ENCODE data around the gene PLXDC2. TPM values are rescaled to one million over a fixed set of nuclear protein-coding genes. Genes with fewer than 3 reads are reported as not detected.
"Not testable (repeated sequence)": the region's sequence is repeated elsewhere in the genome, so short reads cannot be mapped to it uniquely, and the experiment has no call there.

Gene PLXDC2
- total and polyA plus RNA-seq, 4 donors: 11.8 to 99.6 (median 40.8) TPM

DNA sequence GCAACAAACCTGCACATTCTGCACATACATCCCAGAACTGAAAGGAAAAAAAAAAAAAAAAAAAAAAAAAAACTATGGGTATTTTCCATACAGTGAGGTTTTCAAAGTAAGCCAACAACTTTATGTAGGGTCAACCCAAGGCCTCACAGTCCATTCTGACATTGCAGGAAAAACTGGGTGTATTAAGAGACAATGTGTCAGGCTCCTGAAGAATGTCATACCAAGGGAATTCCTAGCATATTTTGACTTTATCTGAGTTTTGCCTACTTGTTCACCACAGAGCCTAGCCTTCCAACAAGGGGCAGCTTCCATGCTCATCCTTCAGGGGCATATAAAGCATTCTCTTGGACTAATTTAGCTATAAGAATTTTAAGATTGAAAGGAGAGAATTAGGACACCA is 368.9 kb downstream of the PLXDC2 start:
- ATAC-seq (ENCODE audit: insufficient read depth, low FRiP score) (no peak), DNase-seq (no peak)
- H3K9ac ChIP-seq (ENCODE audit: insufficient read depth in 1 of 2, low read length in 2 of 2): no peak overlapping the region
- no peaks in the 10 kb centered on the region for H3K9me3 ChIP-seq (ENCODE audit: control insufficient read depth in 4 of 4, insufficient read depth in 3 of 4, low read length in 3 of 4)
- TF ChIP-seq, protein P1, sequence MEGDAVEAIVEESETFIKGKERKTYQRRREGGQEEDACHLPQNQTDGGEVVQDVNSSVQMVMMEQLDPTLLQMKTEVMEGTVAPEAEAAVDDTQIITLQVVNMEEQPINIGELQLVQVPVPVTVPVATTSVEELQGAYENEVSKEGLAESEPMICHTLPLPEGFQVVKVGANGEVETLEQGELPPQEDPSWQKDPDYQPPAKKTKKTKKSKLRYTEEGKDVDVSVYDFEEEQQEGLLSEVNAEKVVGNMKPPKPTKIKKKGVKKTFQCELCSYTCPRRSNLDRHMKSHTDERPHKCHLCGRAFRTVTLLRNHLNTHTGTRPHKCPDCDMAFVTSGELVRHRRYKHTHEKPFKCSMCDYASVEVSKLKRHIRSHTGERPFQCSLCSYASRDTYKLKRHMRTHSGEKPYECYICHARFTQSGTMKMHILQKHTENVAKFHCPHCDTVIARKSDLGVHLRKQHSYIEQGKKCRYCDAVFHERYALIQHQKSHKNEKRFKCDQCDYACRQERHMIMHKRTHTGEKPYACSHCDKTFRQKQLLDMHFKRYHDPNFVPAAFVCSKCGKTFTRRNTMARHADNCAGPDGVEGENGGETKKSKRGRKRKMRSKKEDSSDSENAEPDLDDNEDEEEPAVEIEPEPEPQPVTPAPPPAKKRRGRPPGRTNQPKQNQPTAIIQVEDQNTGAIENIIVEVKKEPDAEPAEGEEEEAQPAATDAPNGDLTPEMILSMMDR (IDR thresholded peaks at IDR 0.05; ENCODE audit: control extremely low read depth, extremely low read depth): no peak
- H3K36me3 ChIP-seq (ENCODE audit: control insufficient read depth in 4 of 4, insufficient read depth in 4 of 4, low read length in 4 of 4): peaks cover 0 to 14% (median 3%) of the 10 kb centered on the region in 4 donors
- H3K27me3 ChIP-seq (ENCODE audit: control insufficient read depth in 3 of 3, insufficient read depth in 3 of 3, low read length in 2 of 3): no peaks in the 10 kb centered on the region
- no peak overlapping the region for H3K4me3 ChIP-seq
- peaks cover 0 to 49% (median 0%) of the 10 kb centered on the region in 5 donors for H3K4me1 ChIP-seq (ENCODE audit: control insufficient read depth in 5 of 5, insufficient read depth in 5 of 5, low read length in 5 of 5)
- no peak overlapping the region for H3K27ac ChIP-seq (ENCODE audit: low read depth in 1 of 2, low read length in 1 of 2)

DNA sequence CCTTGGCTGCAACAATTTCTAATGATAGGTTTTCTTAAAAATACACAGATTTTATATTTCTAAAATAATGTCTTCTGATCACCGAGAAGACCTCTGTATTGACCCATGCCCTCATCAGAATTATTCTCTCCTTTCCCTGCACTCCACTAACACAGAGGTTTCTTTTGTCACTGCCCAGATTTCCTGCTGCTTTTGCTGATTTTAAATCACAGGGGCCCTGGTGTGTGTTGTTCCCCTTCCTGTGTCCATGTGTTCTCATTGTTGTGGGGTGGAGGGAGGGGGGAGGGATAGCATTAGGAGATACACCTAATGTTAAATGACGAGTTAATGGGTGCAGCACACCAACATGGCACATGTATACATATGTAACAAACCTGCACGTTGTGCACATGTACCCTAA is 375.2 kb downstream of the PLXDC2 start:
- Histone ChIP-seq H3K4me1 (ENCODE audit: control insufficient read depth in 5 of 5, insufficient read depth in 5 of 5, low read length in 5 of 5) (peaks cover 0 to 13% (median 0%) of the 10 kb centered on the region in 5 donors), H3K36me3 (ENCODE audit: control insufficient read depth in 4 of 4, insufficient read depth in 4 of 4, low read length in 4 of 4) (peaks cover 0 to 20% (median 6%) of the 10 kb centered on the region in 4 donors)
- WGBS, 2 donors: 74 to 86% methylated on average over 3 of the region's 3 CpGs
- not testable (repeated sequence) for H3K9ac ChIP-seq (ENCODE audit: insufficient read depth in 1 of 2, low read length in 2 of 2); H3K9me3 ChIP-seq (ENCODE audit: control insufficient read depth in 4 of 4, insufficient read depth in 3 of 4, low read length in 3 of 4); DNase-seq; H3K4me3 ChIP-seq; H3K27me3 ChIP-seq (ENCODE audit: control insufficient read depth in 3 of 3, insufficient read depth in 3 of 3, low read length in 2 of 3); ATAC-seq (ENCODE audit: insufficient read depth, low FRiP score); H3K27ac ChIP-seq (ENCODE audit: low read depth in 1 of 2, low read length in 1 of 2)

DNA sequence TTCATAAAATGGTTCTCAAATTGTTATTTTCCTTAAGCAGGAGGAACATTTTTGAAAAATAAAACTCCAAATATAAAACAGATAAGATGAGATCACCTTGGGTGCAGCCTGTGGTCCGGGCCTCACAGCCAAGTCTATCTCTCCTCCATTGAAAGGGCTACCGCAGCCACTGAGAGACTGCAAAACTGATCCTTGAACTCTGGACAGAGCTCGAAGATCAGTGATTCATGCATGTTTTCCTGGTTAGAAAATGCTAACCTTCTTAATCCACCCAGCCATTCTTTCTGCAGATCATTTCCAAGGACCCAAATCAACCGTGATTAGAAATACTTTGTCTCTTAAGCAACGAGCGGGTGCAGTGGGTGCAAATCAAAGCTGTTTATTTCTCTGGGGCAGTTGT is 378.8 kb downstream of the PLXDC2 start:
- ATAC-seq (ENCODE audit: insufficient read depth, low FRiP score): no peak
- no peak overlapping the region for H3K9ac ChIP-seq (ENCODE audit: insufficient read depth in 1 of 2, low read length in 2 of 2)
- no peak overlapping the region for H3K27ac ChIP-seq (ENCODE audit: low read depth in 1 of 2, low read length in 1 of 2)
- no peak overlapping the region for H3K4me3 ChIP-seq
- peaks cover 0 to 13% (median 0%) of the 10 kb centered on the region in 5 donors for H3K4me1 ChIP-seq (ENCODE audit: control insufficient read depth in 5 of 5, insufficient read depth in 5 of 5, low read length in 5 of 5)
- no peak for DNase-seq
- no peaks in the 10 kb centered on the region for H3K27me3 ChIP-seq (ENCODE audit: control insufficient read depth in 3 of 3, insufficient read depth in 3 of 3, low read length in 2 of 3)
- WGBS, 2 donors: 90 to 96% methylated on average over 6 of the region's 6 CpGs
- TF ChIP-seq, protein P1 (IDR thresholded peaks at IDR 0.05; ENCODE audit: control extremely low read depth, extremely low read depth): no peak
- peaks cover 0 to 24% (median 7%) of the 10 kb centered on the region in 4 donors for H3K36me3 ChIP-seq (ENCODE audit: control insufficient read depth in 4 of 4, insufficient read depth in 4 of 4, low read length in 4 of 4)
- H3K9me3 ChIP-seq (ENCODE audit: control insufficient read depth in 4 of 4, insufficient read depth in 3 of 4, low read length in 3 of 4): no peaks in the 10 kb centered on the region

DNA sequence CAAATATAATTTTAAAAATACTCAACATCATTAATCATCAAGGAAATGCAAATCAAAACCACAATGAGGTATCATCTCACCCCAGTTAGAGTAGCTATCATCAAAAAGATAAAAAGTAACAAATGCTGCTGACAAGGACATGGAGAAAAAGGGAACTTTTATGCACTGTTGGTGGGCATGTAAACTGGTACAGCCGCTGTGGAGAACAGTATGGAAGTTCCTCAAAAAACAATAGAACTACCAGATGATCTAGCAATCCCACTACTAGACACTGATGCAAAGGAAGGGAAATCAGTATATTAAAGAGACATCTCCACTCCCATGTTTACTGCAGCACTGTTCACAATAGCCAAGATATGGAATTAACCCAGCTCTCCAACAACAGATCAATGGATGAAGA is 384.5 kb downstream of the PLXDC2 start:
- H3K36me3 ChIP-seq (ENCODE audit: control insufficient read depth in 4 of 4, insufficient read depth in 4 of 4, low read length in 4 of 4): peaks cover 0 to 16% (median 7%) of the 10 kb centered on the region in 4 donors
- H3K4me1 ChIP-seq (ENCODE audit: control insufficient read depth in 5 of 5, insufficient read depth in 5 of 5, low read length in 5 of 5): no peaks in the 10 kb centered on the region
- TF ChIP-seq, protein P1 (IDR thresholded peaks at IDR 0.05; ENCODE audit: control extremely low read depth, extremely low read depth): no peak
- H3K9me3 ChIP-seq (ENCODE audit: control insufficient read depth in 4 of 4, insufficient read depth in 3 of 4, low read length in 3 of 4): no peaks in the 10 kb centered on the region
- no peak for ATAC-seq (ENCODE audit: insufficient read depth, low FRiP score)
- H3K27ac ChIP-seq (ENCODE audit: low read depth in 1 of 2, low read length in 1 of 2): no peak overlapping the region
- H3K4me3 ChIP-seq: no peak overlapping the region
- no peak for DNase-seq
- 30 to 65% methylated on average over 1 of the region's 1 CpG for WGBS, 2 donors
- no peaks in the 10 kb centered on the region for H3K27me3 ChIP-seq (ENCODE audit: control insufficient read depth in 3 of 3, insufficient read depth in 3 of 3, low read length in 2 of 3)
- no peak overlapping the region for H3K9ac ChIP-seq (ENCODE audit: insufficient read depth in 1 of 2, low read length in 2 of 2)

Measured in lung (tissue), 12 donors.